GM18951 (cell line): ENCODE measurements around the gene AFTPH.

Experiments
- POLR2A ChIP-seq: IDR thresholded peaks from 4 replicates; pipeline ENCODE4 v1.6.1; 2011; ENCODE audit warnings: mild to moderate bottlenecking; ENCODE audit not compliant: insufficient read length, insufficient read depth; ENCODE audit errors: extremely low read depth
- in situ Hi-C: fragments of 300-500 bp; cut with MboI; formaldehyde crosslinking; loops from one replicate; pipeline ENCODE4 v1.12.0; 2022; ENCODE audit warnings: low sequenced_read_pairs, mixed read lengths, inconsistent platforms; ENCODE audit not compliant: unreplicated experiment

Gene AFTPH

DNA sequence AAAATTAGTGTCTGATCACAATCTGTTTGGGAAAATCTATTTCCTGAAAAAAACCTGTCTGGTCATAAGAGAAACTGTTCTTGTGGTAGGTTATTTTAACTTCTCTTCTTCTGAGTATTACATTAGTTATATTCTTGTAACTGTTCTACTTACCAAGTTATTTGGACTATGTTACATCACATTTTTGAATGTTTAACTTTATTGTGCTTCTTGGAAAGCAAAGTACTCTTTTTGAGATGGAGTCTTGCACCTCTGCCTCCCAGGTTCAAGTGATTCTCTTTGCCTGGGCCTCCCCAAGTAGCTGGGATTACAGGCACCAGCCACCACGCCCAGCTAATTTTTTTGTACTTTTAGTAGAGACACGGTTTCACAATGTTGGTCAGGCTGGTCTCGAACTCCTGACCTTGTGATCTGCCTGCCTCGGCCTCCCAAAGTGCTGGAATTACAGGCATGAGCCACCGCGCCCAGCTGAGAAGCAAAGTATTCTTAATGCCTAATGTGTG, 39.4 kb downstream of the AFTPH start:
- no peak for TF ChIP-seq POLR2A
- in situ Hi-C loops: no loop called here

DNA sequence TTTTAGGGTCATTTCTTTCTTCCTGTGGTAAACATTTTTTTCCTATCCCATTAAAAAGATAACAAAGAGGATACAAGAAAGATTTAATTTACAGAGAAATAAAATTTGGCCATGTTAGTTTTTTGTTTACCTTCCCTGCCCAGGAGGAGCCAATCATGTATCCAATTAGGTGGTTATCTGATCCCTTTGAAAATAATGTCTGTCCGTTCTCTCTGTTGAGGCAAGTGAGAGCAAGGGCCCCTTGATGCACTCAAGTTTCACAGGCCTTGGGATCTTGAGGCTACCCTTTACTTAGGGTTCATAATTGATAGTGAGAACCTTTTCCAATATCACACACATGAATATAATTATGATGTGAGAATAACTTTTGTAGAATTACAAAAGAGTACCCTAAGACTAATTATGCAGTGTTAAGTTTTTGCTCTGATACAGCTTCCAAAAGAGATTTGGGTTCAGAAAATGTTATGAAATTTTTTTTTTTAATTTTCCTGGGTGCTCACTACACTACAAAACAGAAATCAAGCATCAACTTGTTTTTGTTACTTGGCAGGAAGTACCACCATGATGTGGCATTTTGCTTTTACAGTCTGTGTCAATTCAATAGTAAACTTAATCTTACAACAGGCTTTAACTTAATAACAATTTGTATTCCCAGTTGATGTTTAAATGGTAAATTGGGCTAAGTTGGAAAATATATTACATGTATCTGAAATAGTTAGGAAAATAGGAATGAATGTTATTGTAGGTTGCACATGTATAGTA, 42.0 kb downstream of the AFTPH start:
- TF ChIP-seq POLR2A: no peak
- in situ Hi-C loops: no loop called here

DNA sequence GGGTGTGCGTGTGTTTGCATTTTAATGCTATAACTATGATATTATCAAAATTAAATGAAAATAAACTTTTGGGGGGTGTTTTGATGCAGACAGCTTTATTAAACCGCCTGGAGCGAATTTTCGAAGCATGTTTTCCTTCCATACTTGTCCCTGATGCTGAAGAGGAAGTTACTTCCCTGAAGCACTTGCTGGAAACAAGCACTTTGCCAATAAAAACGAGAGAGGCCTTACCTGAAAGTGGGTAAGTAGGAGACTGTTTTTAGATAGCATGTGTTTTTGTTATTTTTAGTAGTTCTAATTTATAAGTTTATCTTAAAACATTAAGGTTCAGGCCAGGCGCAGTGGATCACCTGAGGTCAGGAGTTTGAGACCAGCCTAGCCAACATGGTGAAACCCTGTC, 43.3 kb downstream of the AFTPH start:
- no peak for TF ChIP-seq POLR2A
- in situ Hi-C loops: no loop called here

DNA sequence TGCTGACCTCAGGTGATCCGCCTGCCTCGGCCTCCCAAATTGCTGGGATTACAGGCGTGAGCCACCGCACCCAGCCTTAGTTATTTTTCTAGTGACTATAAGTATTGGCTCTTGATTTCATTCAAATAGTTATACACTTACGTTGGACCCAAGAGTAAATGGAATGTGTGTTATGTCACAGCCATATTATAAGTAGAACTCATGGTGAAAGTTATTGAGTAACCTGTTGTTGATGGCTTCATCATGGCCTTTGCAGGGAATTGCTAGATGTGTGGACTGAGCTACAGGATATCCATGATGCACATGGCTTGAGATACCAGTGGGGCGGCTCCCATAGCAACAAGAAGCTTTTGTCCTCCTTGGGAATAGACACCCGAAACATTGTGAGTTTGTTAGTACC, 44.7 kb downstream of the AFTPH start:
- no peak for TF ChIP-seq POLR2A
- in situ Hi-C loops: no loop called here

DNA sequence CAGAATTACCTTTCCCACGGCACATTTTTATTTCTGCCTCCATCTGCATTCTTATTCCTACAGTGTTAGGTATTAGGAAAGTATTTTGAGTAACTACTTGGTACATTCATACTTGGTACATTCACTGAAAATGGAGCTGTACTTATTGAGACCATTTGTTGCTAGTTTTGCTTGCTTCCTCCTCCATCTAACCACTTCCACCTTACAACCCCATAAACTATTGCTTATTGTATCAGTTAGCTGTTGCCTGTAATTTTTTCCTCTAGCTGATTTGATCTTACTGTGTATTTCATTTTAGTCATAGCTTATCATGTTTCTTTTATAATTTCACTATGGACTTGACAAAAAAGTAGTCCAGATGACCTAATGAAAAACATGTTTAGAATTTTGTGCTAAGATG, 50.7 kb downstream of the AFTPH start:
- in situ Hi-C loops: no loop called here
- no peak for TF ChIP-seq POLR2A

DNA sequence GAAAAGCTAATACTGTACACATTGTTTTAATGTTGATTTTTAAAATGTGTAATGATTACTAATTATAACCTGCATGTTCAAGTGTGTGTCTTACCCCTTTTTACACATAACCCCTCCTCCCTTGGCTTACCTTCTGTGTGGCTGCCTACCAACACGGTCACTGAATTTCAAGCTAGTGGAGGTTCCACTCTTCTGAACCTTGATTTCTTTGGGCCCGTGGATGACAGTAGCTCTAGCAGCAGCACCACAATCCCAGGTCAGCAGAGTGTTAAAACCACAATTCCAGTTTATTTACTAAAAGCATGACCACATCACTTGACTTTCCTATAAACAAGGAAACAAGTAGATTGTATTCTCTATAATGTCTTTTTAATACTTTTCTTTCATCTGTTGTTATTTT, 56.9 kb downstream of the AFTPH start:
- TF ChIP-seq POLR2A: no peak
- in situ Hi-C loops: no loop called here

DNA sequence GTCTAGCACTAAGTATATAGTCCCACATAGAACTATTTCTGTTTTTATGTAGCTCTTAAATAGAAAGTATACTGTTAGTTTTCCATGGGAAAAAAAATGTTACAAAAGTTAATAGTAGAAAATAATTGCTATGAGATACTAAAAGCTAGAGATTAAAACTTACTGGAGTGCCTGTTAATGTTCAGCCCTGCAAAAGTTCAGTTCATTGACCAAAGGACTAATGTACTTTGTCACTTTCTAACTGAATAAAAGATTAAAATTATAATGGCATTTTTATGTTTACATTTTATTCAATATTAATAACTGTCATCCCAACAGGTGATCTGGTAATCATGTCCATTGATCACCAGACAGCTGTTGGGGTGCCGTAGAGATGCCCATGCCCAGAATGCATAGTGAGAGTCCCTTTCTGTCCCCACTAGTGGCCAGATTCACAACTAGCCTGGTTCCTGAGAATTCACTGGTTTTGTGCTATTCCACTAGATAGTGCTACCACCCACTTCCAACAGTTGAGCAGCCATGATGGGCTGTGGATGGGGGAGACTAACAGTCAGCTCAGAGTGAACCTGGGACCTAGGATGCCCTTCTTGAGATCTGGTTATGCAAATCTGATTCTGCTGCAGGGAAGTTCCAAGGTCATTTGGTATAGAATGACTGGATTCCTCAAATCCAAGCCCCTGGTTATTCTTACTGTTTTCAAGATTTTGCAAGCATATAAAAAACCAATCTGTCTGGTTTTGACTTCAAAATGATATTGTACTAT, 57.8 kb downstream of the AFTPH start:
- in situ Hi-C loops: no loop called here
- no peak for TF ChIP-seq POLR2A

DNA sequence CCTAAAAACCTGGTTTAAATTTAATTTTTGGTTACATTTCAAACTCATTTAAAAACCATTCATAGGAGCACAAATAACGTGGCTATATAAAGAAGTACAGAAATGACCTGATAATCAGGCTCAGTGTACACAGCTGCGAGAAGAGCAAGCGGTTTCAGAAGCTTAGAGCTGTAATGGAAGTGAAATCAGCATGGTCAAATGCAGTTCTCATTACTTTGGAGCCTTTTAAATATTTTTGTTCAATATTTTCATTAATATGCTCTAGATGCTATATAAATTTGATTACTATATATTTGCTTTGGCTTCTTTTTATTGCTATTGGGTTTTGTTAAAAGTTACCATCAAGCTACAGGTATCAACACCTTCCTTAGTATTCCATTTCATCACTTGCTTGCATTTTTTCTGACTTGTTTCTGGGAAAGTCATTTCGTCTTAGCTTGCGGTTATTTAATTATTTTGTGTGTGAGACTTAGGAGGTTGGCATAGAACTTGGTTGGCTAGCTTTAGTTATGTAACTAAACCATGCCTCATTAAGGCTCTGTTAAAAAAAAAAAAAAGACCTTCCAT, 58.7 kb downstream of the AFTPH start:
- TF ChIP-seq POLR2A: no peak
- in situ Hi-C loops: no loop called here

DNA sequence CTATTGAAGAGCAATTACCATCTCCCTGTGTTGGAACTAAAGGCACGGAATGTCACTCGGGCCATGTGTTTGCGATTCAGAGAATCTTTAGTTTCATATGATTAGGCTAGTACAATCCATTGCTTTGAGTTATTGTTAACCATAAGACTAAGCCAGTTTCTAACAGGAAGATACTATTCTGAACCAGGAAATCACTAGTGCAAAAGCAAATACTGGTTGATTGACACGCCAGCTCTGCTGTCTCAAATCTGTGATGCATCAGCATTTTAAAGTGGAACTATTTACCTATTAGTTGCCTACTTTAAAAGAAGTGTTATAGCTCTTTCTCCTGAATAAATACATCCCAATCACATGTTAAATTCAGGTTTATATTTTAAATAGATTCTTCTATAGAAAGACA, 61.9 kb downstream of the AFTPH start:
- in situ Hi-C loops: no loop called here
- TF ChIP-seq POLR2A: no peak

DNA sequence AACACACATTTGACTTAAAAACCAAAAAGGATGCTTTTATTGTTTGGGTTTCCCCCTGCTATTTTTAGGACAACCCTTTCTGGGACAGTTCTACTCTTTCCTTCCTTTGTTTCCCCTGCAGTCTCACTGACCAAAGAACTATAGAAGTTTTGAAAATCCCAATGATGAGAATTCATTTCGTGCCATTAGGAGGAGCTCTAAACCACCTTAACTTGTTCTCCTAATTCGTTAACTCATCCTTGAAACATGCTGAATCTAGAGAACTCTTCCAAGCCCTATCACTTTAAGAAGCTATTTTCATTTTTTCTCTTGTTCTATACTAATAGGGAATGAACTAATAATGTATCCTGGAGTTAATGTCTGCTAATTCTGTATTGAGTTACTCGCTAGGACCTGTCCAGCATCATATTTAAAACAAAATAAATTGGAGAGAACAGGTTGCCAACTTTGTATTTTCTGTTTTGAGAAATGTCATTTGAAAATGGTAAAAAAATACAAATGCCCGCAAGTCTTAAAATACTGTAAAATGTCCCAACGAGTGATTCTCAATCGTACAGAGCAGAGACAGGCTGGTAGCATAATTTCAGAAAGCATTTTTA, 62.9 kb downstream of the AFTPH start:
- in situ Hi-C loops: no loop called here
- no peak for TF ChIP-seq POLR2A

DNA sequence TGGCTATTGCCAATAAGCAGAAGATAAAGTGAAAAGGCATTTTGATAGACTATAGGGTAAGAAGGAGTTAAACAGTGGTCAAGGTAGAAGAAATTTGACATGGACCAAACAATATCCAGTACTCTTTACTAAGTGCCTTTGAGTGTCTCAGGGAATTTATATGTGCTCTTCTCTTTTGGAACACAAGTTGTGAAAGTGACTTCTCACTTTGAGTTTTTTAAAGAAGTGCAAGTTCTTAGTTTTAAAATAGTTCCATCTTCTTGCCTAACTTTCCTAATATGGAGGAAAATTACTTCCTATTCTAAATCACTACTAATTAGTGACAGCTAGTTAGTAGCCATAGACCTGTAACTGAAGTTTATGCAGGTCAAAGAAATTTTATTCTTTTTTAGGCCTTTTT, 63.4 kb downstream of the AFTPH start:
- in situ Hi-C loops: no loop called here
- no peak for TF ChIP-seq POLR2A

DNA sequence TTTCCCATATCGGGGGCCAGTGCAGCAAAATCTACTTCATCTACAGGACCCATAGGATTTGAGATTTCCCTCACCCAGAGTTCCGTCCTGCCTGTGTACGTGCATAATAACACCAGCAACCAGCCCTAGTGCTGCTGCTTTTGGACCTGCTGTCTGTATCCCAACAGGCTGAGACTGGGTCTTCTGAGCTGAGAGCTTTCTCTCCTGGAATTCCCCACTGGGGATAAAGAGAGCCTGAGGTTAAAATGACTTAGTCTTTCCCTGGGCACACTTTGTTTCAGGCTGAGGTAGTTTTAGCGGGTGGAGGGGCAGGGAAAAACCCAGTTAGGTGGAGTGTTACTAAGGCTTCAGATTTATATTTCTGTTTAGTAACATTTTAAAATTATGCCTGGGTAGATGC, 67.1 kb downstream of the AFTPH start:
- in situ Hi-C loops: no loop called here
- TF ChIP-seq POLR2A: no peak

DNA sequence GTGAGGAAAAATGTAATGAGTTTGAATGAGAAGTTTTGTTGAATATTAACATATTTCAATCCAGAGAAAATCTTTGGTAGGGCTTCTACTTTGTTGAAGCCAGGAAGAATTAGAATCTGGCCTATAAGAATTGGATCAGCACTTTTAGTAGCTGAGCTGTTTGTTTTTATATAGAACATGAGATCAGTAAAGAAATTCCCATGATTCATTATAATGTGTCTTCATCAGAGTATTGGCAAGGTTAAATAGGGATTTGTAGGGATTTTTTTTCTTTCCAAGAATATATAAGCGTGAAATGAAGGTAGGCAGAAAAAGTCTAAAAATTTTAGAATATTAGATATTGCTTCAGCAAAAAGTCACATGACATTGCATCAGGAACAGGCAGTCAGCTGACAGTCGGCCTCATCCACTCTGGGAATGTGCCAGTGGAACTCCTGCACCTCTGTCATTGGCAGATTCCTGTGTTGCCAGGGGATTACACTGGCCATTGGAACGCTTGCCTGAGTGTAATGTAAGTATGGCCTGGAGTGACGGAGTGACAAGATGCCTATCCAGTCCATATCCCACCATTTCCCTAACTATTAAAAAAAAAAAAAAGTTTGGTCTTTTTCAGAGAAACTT, 69.0 kb downstream of the AFTPH start:
- in situ Hi-C loops: no loop called here
- no peak for TF ChIP-seq POLR2A
